ENCODE results near the gene RFX8.

GRCh38 chr2:101430156-101430555 lies 44.8 kb downstream of the RFX8 start:
- TF ChIP-seq, protein P1, sequence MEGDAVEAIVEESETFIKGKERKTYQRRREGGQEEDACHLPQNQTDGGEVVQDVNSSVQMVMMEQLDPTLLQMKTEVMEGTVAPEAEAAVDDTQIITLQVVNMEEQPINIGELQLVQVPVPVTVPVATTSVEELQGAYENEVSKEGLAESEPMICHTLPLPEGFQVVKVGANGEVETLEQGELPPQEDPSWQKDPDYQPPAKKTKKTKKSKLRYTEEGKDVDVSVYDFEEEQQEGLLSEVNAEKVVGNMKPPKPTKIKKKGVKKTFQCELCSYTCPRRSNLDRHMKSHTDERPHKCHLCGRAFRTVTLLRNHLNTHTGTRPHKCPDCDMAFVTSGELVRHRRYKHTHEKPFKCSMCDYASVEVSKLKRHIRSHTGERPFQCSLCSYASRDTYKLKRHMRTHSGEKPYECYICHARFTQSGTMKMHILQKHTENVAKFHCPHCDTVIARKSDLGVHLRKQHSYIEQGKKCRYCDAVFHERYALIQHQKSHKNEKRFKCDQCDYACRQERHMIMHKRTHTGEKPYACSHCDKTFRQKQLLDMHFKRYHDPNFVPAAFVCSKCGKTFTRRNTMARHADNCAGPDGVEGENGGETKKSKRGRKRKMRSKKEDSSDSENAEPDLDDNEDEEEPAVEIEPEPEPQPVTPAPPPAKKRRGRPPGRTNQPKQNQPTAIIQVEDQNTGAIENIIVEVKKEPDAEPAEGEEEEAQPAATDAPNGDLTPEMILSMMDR (conservative IDR thresholded peaks at IDR 0.05; ENCODE audit: low read length) = no peak
- TF ChIP-seq EZH2phosphoT487 (IDR thresholded peaks at IDR 0.05; ENCODE audit: borderline replicate concordance) = no peak
